Measurements from ENCODE around the gene CD28.

GRCh38 chr2:203783496-203784203, 77.2 kb downstream of the CD28 start:
- TF ChIP-seq, protein P1, sequence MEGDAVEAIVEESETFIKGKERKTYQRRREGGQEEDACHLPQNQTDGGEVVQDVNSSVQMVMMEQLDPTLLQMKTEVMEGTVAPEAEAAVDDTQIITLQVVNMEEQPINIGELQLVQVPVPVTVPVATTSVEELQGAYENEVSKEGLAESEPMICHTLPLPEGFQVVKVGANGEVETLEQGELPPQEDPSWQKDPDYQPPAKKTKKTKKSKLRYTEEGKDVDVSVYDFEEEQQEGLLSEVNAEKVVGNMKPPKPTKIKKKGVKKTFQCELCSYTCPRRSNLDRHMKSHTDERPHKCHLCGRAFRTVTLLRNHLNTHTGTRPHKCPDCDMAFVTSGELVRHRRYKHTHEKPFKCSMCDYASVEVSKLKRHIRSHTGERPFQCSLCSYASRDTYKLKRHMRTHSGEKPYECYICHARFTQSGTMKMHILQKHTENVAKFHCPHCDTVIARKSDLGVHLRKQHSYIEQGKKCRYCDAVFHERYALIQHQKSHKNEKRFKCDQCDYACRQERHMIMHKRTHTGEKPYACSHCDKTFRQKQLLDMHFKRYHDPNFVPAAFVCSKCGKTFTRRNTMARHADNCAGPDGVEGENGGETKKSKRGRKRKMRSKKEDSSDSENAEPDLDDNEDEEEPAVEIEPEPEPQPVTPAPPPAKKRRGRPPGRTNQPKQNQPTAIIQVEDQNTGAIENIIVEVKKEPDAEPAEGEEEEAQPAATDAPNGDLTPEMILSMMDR (IDR thresholded peaks at IDR 0.05): no peak
- no peak for TF ChIP-seq POLR2A (IDR thresholded peaks at IDR 0.05)
